GM12892 (cell line): Measurements from ENCODE around the gene CCDC34.

Experiments used
- POLR2A ChIP-seq: IDR thresholded peaks from 2 replicates; pipeline ENCODE4 v1.6.1; 2011; ENCODE audit warnings: low read depth, low read length, control low read depth
- TAF1 ChIP-seq: IDR thresholded peaks from 2 replicates; pipeline ENCODE4 v1.6.1; 2011; ENCODE audit warnings: low read depth, mild to moderate bottlenecking, control low read depth, low read length, borderline replicate concordance

- TF ChIP-seq POLR2A (no peak), TAF1 (no peak)
These were observed 20.6 kb upstream of the CCDC34 start for GRCh38 chr11:27383645-27384044.
